H1 (cell line): ENCODE measurements around the gene GPSM3. TPM values are rescaled to one million over a fixed set of nuclear protein-coding genes. Genes with fewer than 3 reads are reported as not detected.

ENCODE experiments used
- CTCF ChIA-PET: fragments of 300-600 bp; sonication (Branson Sonifier 250); formaldehyde crosslinking; loops from one replicate; lab custom pipeline; 2021; ENCODE audit not compliant: partially characterized antibody; lab: Charles Lee
- POLR2A ChIA-PET: fragments of 300-600 bp; sonication (Branson Sonifier 250); formaldehyde crosslinking; loops from one replicate; lab custom pipeline; 2021; ENCODE audit warnings: inconsistent platforms; ENCODE audit not compliant: partially characterized antibody; lab: Charles Lee
- DNase-seq, 2 experiments: peaks; one replicate each; pipeline versions ENCODE4 v3.0.0 to v3.0.0-alpha.2; 2010 to 2022; ENCODE audit warnings: low spot score in 2 of 2, low read depth in 1 of 2, mixed read lengths in 1 of 2
- FAIRE-seq: peaks from 2 replicates; lab custom pipeline; 2011; peaks lifted over from hg19 to GRCh38; lab: Jason Lieb, UNC
- H2AFZ ChIP-seq: 2 replicates; pipeline ENCODE4 v1.8.1; 2012; ENCODE audit warnings: low read length, inconsistent platforms
- H2AK5ac ChIP-seq: 2 replicates; pipeline ENCODE4 v1.6.1; 2013; ENCODE audit warnings: low read depth, low read length
- H2BK120ac ChIP-seq: replicated peaks from 2 replicates; pipeline ENCODE3; 2013; ENCODE audit warnings: low read depth, low read length, inconsistent platforms
- H2BK12ac ChIP-seq: 2 replicates; pipeline ENCODE4 v1.6.1; 2013; ENCODE audit warnings: low read depth, low read length
- H2BK15ac ChIP-seq: 2 replicates; pipeline ENCODE4 v1.6.1; 2013; ENCODE audit warnings: low read length
- H2BK20ac ChIP-seq: 2 replicates; pipeline ENCODE4 v1.6.1; 2013; ENCODE audit warnings: low read length
- H2BK5ac ChIP-seq: 2 replicates; pipeline ENCODE4 v1.6.1; 2013; ENCODE audit warnings: low read depth, low read length
- H3K14ac ChIP-seq: 2 replicates; pipeline ENCODE4 v1.6.1; 2013; ENCODE audit warnings: inconsistent platforms; ENCODE audit not compliant: insufficient read length
- H3K18ac ChIP-seq: 2 replicates; pipeline ENCODE4 v1.6.1; 2013; ENCODE audit warnings: low read length; ENCODE audit errors: extremely low read depth
- H3K23ac ChIP-seq: 2 replicates; pipeline ENCODE4 v1.6.1; 2013; ENCODE audit warnings: inconsistent platforms; ENCODE audit not compliant: insufficient read length
- H3K23me2 ChIP-seq: 2 replicates; pipeline ENCODE4 v1.6.1; 2013; ENCODE audit warnings: low read depth, low read length
- H3K27ac ChIP-seq: 2 replicates; pipeline ENCODE4 v1.6.1; 2011; ENCODE audit warnings: low read depth, low read length, inconsistent platforms
- H3K27me3 ChIP-seq, 4 experiments: replicated peaks in 1 of 4; 1 replicate in 1 of 4; 2 replicates in 3 of 4; pipeline versions ENCODE4 v1.6.1 to v1.8.1; 2011 to 2013; ENCODE audit warnings: low read length in 3 of 4, mild to moderate bottlenecking in 3 of 4, inconsistent platforms in 2 of 4, mixed read lengths in 2 of 4, moderate library complexity in 1 of 4; ENCODE audit not compliant: control insufficient read depth in 3 of 4, insufficient read depth in 3 of 4; ENCODE audit errors: extremely low read depth in 1 of 4
- H3K36me3 ChIP-seq, 4 experiments: 2 replicates each; pipeline versions ENCODE4 v1.6.1 to v1.8.1; 2011 to 2013; ENCODE audit warnings: mild to moderate bottlenecking in 4 of 4, low read length in 3 of 4, moderate library complexity in 2 of 4, control low read depth in 1 of 4, inconsistent platforms in 1 of 4; ENCODE audit not compliant: insufficient read depth in 4 of 4, control insufficient read depth in 2 of 4
- H3K4ac ChIP-seq: replicated peaks from 2 replicates; pipeline ENCODE3; 2013; ENCODE audit warnings: low read length, low read depth, mixed read lengths, inconsistent platforms; ENCODE audit not compliant: insufficient read length
- H3K4me1 ChIP-seq, 4 experiments: replicated peaks in 1 of 4; 1 replicate in 1 of 4; 2 replicates in 3 of 4; pipeline versions ENCODE4 v1.6.1 to v1.8.1; 2011 to 2013; ENCODE audit warnings: low read length in 3 of 4, inconsistent platforms in 2 of 4, mixed read lengths in 1 of 4; ENCODE audit not compliant: insufficient read depth in 4 of 4, control insufficient read depth in 3 of 4
- H3K4me2 ChIP-seq, 2 experiments: 2 replicates each; pipeline versions ENCODE4 v1.6.1 to v1.8.1; 2011 to 2013; ENCODE audit warnings: low read depth in 2 of 2, low read length in 2 of 2, control low read depth in 1 of 2, inconsistent platforms in 1 of 2, mild to moderate bottlenecking in 1 of 2; ENCODE audit not compliant: insufficient read depth in 1 of 2
- H3K4me3 ChIP-seq, 4 experiments: fragments of 200-600, 300-600 bp in 1 of 4; sonication (generic), shearing (Covaris generic), sonication (Bioruptor Twin) in 1 of 4; 2 replicates each; pipeline versions ENCODE4 v1.5.1 to v1.8.1; 2011 to 2016; ENCODE audit warnings: low read length in 4 of 4, low read depth in 3 of 4, control low read depth in 2 of 4, inconsistent platforms in 2 of 4, mild to moderate bottlenecking in 2 of 4, mixed read lengths in 1 of 4, moderate library complexity in 1 of 4; ENCODE audit not compliant: insufficient read depth in 2 of 4; ENCODE audit errors: extremely low read depth in 1 of 4
- H3K56ac ChIP-seq: replicated peaks from 2 replicates; pipeline ENCODE3; 2013; ENCODE audit warnings: low read depth, mild to moderate bottlenecking, mixed read lengths, low read length, inconsistent platforms; ENCODE audit not compliant: insufficient read length
- H3K79me1 ChIP-seq: 2 replicates; pipeline ENCODE4 v1.6.1; 2013; ENCODE audit warnings: low read depth, low read length, control low read depth
- H3K79me2 ChIP-seq, 2 experiments: 2 replicates each; pipeline versions ENCODE4 v1.6.1 to v1.8.1; 2012 to 2013; ENCODE audit warnings: low read length in 2 of 2, mild to moderate bottlenecking in 2 of 2, inconsistent platforms in 1 of 2; ENCODE audit not compliant: insufficient read depth in 2 of 2, control insufficient read depth in 1 of 2
- H3K9ac ChIP-seq, 4 experiments: replicated peaks in 1 of 4; 1 replicate in 1 of 4; 2 replicates in 3 of 4; pipeline versions ENCODE4 v1.6.1 to v1.8.1; 2011 to 2013; ENCODE audit warnings: low read depth in 3 of 4, low read length in 3 of 4, control low read depth in 2 of 4, mild to moderate bottlenecking in 2 of 4, moderate library complexity in 2 of 4, inconsistent platforms in 1 of 4; ENCODE audit errors: extremely low read depth in 1 of 4
- H3K9me3 ChIP-seq, 2 experiments: 2 replicates each; pipeline versions ENCODE4 v1.6.1 to v1.8.1; 2012 to 2013; ENCODE audit warnings: mild to moderate bottlenecking in 2 of 2, moderate library complexity in 2 of 2, control low read depth in 1 of 2, inconsistent platforms in 1 of 2, low read depth in 1 of 2, low read length in 1 of 2, mixed read lengths in 1 of 2; ENCODE audit not compliant: insufficient read depth in 2 of 2
- H4K20me1 ChIP-seq, 2 experiments: replicated peaks in 1 of 2; 2 replicates each; pipeline versions ENCODE3 to v1.8.1; 2011 to 2013; ENCODE audit warnings: inconsistent platforms in 2 of 2, low read length in 2 of 2, mild to moderate bottlenecking in 1 of 2; ENCODE audit not compliant: insufficient read depth in 2 of 2, control insufficient read depth in 1 of 2
- H4K5ac ChIP-seq: 2 replicates; pipeline ENCODE4 v1.6.1; 2013; ENCODE audit warnings: low read length, low read depth, mixed read lengths, inconsistent platforms; ENCODE audit not compliant: insufficient read length
- H4K8ac ChIP-seq: 2 replicates; pipeline ENCODE4 v1.8.0; 2013; ENCODE audit warnings: mild to moderate bottlenecking, moderate library complexity, low read length, inconsistent platforms; ENCODE audit not compliant: insufficient read depth; ENCODE audit errors: extremely low read depth
- H4K91ac ChIP-seq: replicated peaks from 2 replicates; pipeline ENCODE3; 2013; ENCODE audit warnings: low read length, mixed read lengths, inconsistent platforms; ENCODE audit not compliant: insufficient read length
- BRCA1 ChIP-seq: IDR thresholded peaks from 2 replicates; pipeline ENCODE4 v1.6.1; 2012; ENCODE audit warnings: low read depth, low read length, improper control_type of control experiment
- FOSL1 ChIP-seq: IDR thresholded peaks from 2 replicates; pipeline ENCODE4 v1.6.1; 2011; ENCODE audit warnings: mild to moderate bottlenecking, low read depth, low read length, moderate library complexity; ENCODE audit not compliant: insufficient read depth
- HDAC6 ChIP-seq: IDR thresholded peaks from one replicate; pipeline ENCODE4 v1.7.1; 2012; ENCODE audit warnings: low read depth, mild to moderate bottlenecking, inconsistent platforms, low read length, moderate library complexity
- JUN ChIP-seq: IDR thresholded peaks from 2 replicates; pipeline ENCODE4 v1.6.1; 2011; ENCODE audit warnings: low read depth, mild to moderate bottlenecking, improper control_type of control experiment, low read length
- RXRA ChIP-seq: IDR thresholded peaks from 2 replicates; pipeline ENCODE4 v1.6.1; 2011; ENCODE audit warnings: low read depth, mild to moderate bottlenecking, low read length, moderate library complexity; ENCODE audit not compliant: insufficient read depth
- SUZ12 ChIP-seq: fragments of 200-600 bp; sonication (generic); IDR thresholded peaks from 2 replicates; pipeline ENCODE4 v1.6.1; 2012; ENCODE audit warnings: mild to moderate bottlenecking, inconsistent platforms, low read length, moderate library complexity, mixed read lengths
- TBP ChIP-seq: IDR thresholded peaks from 2 replicates; pipeline ENCODE4 v1.6.1; 2011; ENCODE audit warnings: low read depth, low read length, improper control_type of control experiment
- WGBS, 2 experiments: shearing (Covaris generic) in 1 of 2; methylation state at CpG; one replicate each; pipeline versions ENCODE4 v1.1.6 to v1.1.7; 2013 to 2015; ENCODE audit warnings: low lambda C conversion rate in 2 of 2, mixed read lengths in 2 of 2, inconsistent platforms in 1 of 2, low coverage in 1 of 2, missing lambda C conversion rate in 1 of 2; ENCODE audit not compliant: insufficient replicate concordance in 2 of 2, insufficient coverage in 1 of 2, insufficient read length in 1 of 2; ENCODE audit errors: extremely low coverage in 1 of 2, missing lambda C conversion rate in 1 of 2; 5-methylcytosine and 5-hydroxymethylcytosine counted together
- polyA plus RNA-seq, 7 experiments: library from polyadenylated mRNA; depleted of rRNA in 3 of 7; stranded (reverse) in 5 of 7; unstranded in 2 of 7; fragments of >200 nt in 5 of 7; fragments of 200-250 nt in 2 of 7; gene quantifications; 1 replicate in 5 of 7; 2 replicates in 1 of 7; 4 replicates in 1 of 7; pipeline versions ENCODE4 v1.2.1 to v1.2.3, GENCODE V29; 2011 to 2013; ENCODE audit warnings: missing spikeins in 2 of 7, mixed read lengths in 2 of 7
- total RNA-seq: library from RNA; stranded (reverse); fragmentation: NEBNext Ultra II Directional; extraction: Animal tissue kit (Norgen Biotek cat#: 25700); gene quantifications from 2 replicates; pipeline ENCODE4 v1.2.1, GENCODE V29; 2021
- TF ChIP-seq, protein P1 (sequence below), 3 experiments: IDR thresholded peaks; 1 replicate in 2 of 3; 2 replicates in 1 of 3; pipeline versions ENCODE4 v1.5.1 to v1.6.1; 2011; ENCODE audit warnings: low read length in 3 of 3, mild to moderate bottlenecking in 3 of 3, inconsistent platforms in 2 of 3, low read depth in 1 of 3, moderate library complexity in 1 of 3; ENCODE audit not compliant: insufficient read depth in 1 of 3; ENCODE audit errors: control extremely low read depth in 1 of 3

GPSM3 gene
- total and polyA plus RNA-seq, 2 of the 8 experiments (the other 6 are each of a cell fraction or from before 2014, with no cell fraction given), result 6.6 to 9.8 TPM

- H2BK5ac ChIP-seq, result peak within 1 kb of the TSS; percentile 97
- H3K4me3 ChIP-seq, result peak within 1 kb of the TSS; percentile 91 to 99 (median 95)
- DNase-seq, result peak; percentile 87 to 98
- H3K27ac ChIP-seq, result peak within 1 kb of the TSS; percentile 95
- WGBS, 2 experiments, result 2% methylated on average over 9 of the region's 27 CpGs; no CpG with 5 or more reads in 1 of the 2 experiments
- peaks cover 0 to 18% (median 7%) of the 10 kb centered on the region in 4 experiments; a peak in 5 of 8 replicates for H3K36me3 ChIP-seq
- H3K79me1 ChIP-seq, result peaks cover 9% of the 10 kb centered on the region; the same call in 1 of the 2 replicates
- CTCF ChIA-PET, result interaction anchor here (0.8 to 2.4 kb wide), 4 partner anchors 9 to 77 kb away, joined by 3 to 10 read pairs (median 6); no protein-coding TSS in a partner anchor
- H3K79me2 ChIP-seq, result peaks cover 13 to 50% of the 10 kb centered on the region in 2 experiments
- peaks cover 5 to 21% (median 9%) of the 10 kb centered on the region in 4 experiments; a peak in 6 of 7 replicates for H3K4me1 ChIP-seq
- peak within 1 kb of the TSS; percentile 86; the same call in 1 of the 2 replicates for H2BK12ac ChIP-seq
- H4K5ac ChIP-seq, result peak within 1 kb of the TSS; percentile 79
- H2AK5ac ChIP-seq, result peak within 1 kb of the TSS; percentile 91
- peak within 1 kb of the TSS; percentile 97 for H3K18ac ChIP-seq
- peak within 1 kb of the TSS; percentile 84 to 96 (median 88) for H3K9ac ChIP-seq
- peaks cover 26% of the 10 kb centered on the region for H3K23me2 ChIP-seq
- H3K9me3 ChIP-seq, result no peaks in the 10 kb centered on the region
- no peak within 1 kb of the TSS for H3K23ac ChIP-seq
- H4K91ac ChIP-seq, result peak within 1 kb of the TSS; percentile 73
- no peak within 1 kb of the TSS for H3K14ac ChIP-seq
- H2BK120ac ChIP-seq, result peak within 1 kb of the TSS; percentile 8
- H4K8ac ChIP-seq, result no peak within 1 kb of the TSS
- H3K56ac ChIP-seq, result peak within 1 kb of the TSS; percentile 34
- peaks cover 5 to 6% of the 10 kb centered on the region in 2 experiments for H4K20me1 ChIP-seq
- H3K4ac ChIP-seq, result peak within 1 kb of the TSS; percentile 88
- H2BK15ac ChIP-seq, result no peak within 1 kb of the TSS
- H2BK20ac ChIP-seq, result peak within 1 kb of the TSS; percentile 38; the same call in 1 of the 2 replicates
- peak within 1 kb of the TSS; percentile 99 to 100 for H3K4me2 ChIP-seq
- POLR2A ChIA-PET, result interaction anchor here (0.7 to 7.9 kb wide), 14 partner anchors 10 to 349 kb away, joined by 3 to 194 read pairs (median 6); partner anchors contain the start of genes ATF6B, EGFL8, FKBPL and GPSM3
- FAIRE-seq, result no peak
- H2AFZ ChIP-seq, result no peak within 1 kb of the TSS
- no peaks in the 10 kb centered on the region for H3K27me3 ChIP-seq
- TF ChIP-seq TBP (peak; percentile 65; the same call in 1 of the 2 replicates), JUN (no peak), BRCA1 (no peak), FOSL1 (no peak), RXRA (no peak), SUZ12 (no peak), HDAC6 (no peak)
- TF ChIP-seq, protein P1, sequence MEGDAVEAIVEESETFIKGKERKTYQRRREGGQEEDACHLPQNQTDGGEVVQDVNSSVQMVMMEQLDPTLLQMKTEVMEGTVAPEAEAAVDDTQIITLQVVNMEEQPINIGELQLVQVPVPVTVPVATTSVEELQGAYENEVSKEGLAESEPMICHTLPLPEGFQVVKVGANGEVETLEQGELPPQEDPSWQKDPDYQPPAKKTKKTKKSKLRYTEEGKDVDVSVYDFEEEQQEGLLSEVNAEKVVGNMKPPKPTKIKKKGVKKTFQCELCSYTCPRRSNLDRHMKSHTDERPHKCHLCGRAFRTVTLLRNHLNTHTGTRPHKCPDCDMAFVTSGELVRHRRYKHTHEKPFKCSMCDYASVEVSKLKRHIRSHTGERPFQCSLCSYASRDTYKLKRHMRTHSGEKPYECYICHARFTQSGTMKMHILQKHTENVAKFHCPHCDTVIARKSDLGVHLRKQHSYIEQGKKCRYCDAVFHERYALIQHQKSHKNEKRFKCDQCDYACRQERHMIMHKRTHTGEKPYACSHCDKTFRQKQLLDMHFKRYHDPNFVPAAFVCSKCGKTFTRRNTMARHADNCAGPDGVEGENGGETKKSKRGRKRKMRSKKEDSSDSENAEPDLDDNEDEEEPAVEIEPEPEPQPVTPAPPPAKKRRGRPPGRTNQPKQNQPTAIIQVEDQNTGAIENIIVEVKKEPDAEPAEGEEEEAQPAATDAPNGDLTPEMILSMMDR (IDR thresholded peaks at IDR 0.05; ENCODE audit: control extremely low read depth in 1 of 3, insufficient read depth in 1 of 3, low read depth in 1 of 3, low read length in 3 of 3), result no peak
Measured at GRCh38 chr6:32175711-32176475, 16.6 kb downstream of the GPSM3 start, which contains the start of gene AGPAT1. TSS of gene AGPAT1 (minus strand) at chr6:32176084. CDS start at chr6:32171496, 4,588 bp downstream.
